Loucy (cell line): ENCODE data around the gene C1QTNF8.

ENCODE experiments used
- H2AFZ ChIP-seq: fragments of 200-600 bp; sonication (generic); 2 replicates; pipeline ENCODE4 v1.6.0; 2016; ENCODE audit warnings: antibody characterized with exemption, mild to moderate bottlenecking, low read length, moderate library complexity
- H3F3A ChIP-seq: fragments of 200-600 bp; 2 replicates; pipeline ENCODE4 v1.6.0; 2016; ENCODE audit warnings: antibody characterized with exemption, low read depth, mild to moderate bottlenecking
- H3K27me3 ChIP-seq: fragments of 200-600 bp; sonication (generic); 2 replicates; pipeline ENCODE4 v1.6.1; 2014; ENCODE audit warnings: low read length, mild to moderate bottlenecking; ENCODE audit not compliant: insufficient read depth, poor library complexity, severe bottlenecking
- H3K36me3 ChIP-seq: fragments of 200-600 bp; sonication (generic); 2 replicates; pipeline ENCODE4 v1.6.1; 2016; ENCODE audit warnings: low read length; ENCODE audit not compliant: insufficient read depth
- H3K4me1 ChIP-seq: fragments of 200-600 bp; sonication (generic); 2 replicates; pipeline ENCODE4 v1.5.1; 2014; ENCODE audit warnings: low read length, mild to moderate bottlenecking; ENCODE audit not compliant: insufficient read depth, poor library complexity, severe bottlenecking
- H3K4me2 ChIP-seq: fragments of 200-600 bp; sonication (generic); 2 replicates; pipeline ENCODE4 v1.6.0; 2014; ENCODE audit warnings: antibody characterized with exemption, low read length, low read depth, mild to moderate bottlenecking; ENCODE audit not compliant: poor library complexity, severe bottlenecking
- H3K4me3 ChIP-seq: fragments of 200-600 bp; sonication (generic); 2 replicates; pipeline ENCODE4 v1.5.1; 2014; ENCODE audit warnings: low read length, mild to moderate bottlenecking, mixed read lengths; ENCODE audit not compliant: poor library complexity, severe bottlenecking
- H3K79me2 ChIP-seq: fragments of 200-600 bp; sonication (generic); 2 replicates; pipeline ENCODE4 v1.6.1; 2014; ENCODE audit warnings: low read length; ENCODE audit not compliant: insufficient read depth
- H3K9ac ChIP-seq: fragments of 200-600 bp; sonication (generic); 2 replicates; pipeline ENCODE4 v1.6.0; 2014; ENCODE audit warnings: mild to moderate bottlenecking, low read depth, low read length, moderate library complexity; ENCODE audit not compliant: poor library complexity, severe bottlenecking
- H3K9me2 ChIP-seq: fragments of 200-600 bp; sonication (generic); replicated peaks from 2 replicates; pipeline ENCODE4 v1.6.1; 2016; ENCODE audit warnings: low read depth, low read length, mixed read lengths
- H3K9me3 ChIP-seq: fragments of 200-600 bp; sonication (generic); 2 replicates; pipeline ENCODE4 v1.6.1; 2014; ENCODE audit warnings: mild to moderate bottlenecking, antibody characterized with exemption, low read length, low read depth; ENCODE audit not compliant: insufficient read depth
- H4K20me1 ChIP-seq: fragments of 200-600 bp; sonication (generic); 2 replicates; pipeline ENCODE4 v1.6.0; 2014; ENCODE audit warnings: antibody characterized with exemption, low read length, mild to moderate bottlenecking; ENCODE audit not compliant: insufficient read depth, poor library complexity, severe bottlenecking
- EZH2phosphoT487 ChIP-seq: fragments of 200-600 bp; IDR thresholded peaks from 2 replicates; pipeline ENCODE4 v1.6.1; 2018; ENCODE audit warnings: antibody characterized with exemption, mild to moderate bottlenecking, moderate library complexity, borderline replicate concordance
- TF ChIP-seq, protein P1 (sequence below): fragments of 200-600 bp; sonication (generic); conservative IDR thresholded peaks from 2 replicates; pipeline ENCODE4 v1.5.1; 2014; ENCODE audit warnings: mild to moderate bottlenecking, antibody characterized with exemption, low read length

Gene C1QTNF8

DNA sequence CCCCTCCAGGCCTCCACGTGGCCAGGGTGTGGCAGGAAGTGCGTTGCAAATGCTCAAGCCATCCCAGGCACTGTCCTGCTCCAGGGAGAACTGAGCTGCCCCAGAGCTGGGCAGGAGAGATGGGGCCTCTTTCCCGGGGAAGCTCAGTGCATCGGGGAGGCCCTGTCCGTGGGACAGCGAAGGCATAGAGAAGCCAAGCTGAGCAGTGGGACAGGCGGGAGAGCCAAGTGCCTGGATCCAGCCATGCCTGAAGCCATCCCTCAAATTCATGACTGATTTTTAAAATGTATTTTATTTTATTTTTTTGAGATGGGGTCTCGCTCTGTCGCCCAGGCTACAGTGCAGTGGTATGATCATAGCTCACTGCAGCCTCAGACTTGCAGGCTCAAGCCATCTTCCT, 48.9 kb downstream of the C1QTNF8 start:
- H2AFZ ChIP-seq = no peak overlapping the region
- H4K20me1 ChIP-seq = no peaks in the 10 kb centered on the region
- H3K36me3 ChIP-seq = no peaks in the 10 kb centered on the region

DNA sequence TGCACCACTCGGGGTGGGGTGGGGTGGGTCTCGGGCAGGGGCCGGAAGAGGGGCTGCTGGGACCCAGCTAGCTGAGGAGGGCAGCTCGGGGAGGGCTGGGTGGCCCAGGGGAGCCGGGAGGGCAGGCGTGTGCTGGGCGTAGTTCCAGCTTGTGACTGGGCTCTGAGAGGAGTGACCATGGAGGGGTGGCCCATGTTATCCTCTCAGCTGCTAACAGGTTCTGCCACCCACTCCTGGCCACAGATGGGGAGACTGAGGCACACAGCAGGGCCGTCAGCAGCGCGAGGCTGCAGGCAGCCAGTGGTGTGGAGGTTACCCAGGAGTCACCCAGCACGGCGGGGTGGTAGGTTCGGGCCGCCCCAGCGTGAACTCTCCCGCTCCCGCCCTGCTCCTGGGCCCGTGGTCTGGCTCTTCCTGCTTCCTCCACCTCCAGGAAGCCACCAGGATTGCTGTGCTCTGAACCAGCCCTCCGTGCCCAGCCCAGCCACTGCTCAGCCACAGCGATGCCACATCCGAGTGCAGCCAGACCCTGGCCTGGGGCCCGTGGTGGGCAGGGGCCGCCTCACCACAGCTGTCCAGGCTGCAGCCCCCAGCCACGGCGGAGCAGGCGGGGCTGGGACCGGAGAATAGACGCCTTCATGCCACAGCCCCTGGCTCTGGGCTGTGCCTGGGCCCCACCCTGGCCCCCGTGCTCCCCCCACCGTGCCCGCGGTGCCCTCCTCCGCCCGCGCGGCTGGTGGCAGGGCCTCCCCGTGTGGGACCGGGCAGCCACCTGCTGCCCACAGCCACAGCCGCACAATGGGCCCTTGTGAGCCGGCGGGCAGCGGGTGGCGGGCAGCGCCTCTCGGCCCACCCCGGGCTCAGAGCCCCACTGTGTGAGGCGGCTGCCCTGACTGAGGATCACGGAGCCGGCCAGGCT, 49.8 kb downstream of the C1QTNF8 start:
- H2AFZ ChIP-seq = no peak overlapping the region
- H3F3A ChIP-seq = no peaks in the 10 kb centered on the region
- H3K4me2 ChIP-seq = no peak overlapping the region
- H3K9me2 ChIP-seq = no peaks in the 10 kb centered on the region
- H3K36me3 ChIP-seq = no peaks in the 10 kb centered on the region
- H3K9me3 ChIP-seq = no peaks in the 10 kb centered on the region
- no peaks in the 10 kb centered on the region for H3K4me1 ChIP-seq
- H3K4me3 ChIP-seq = no peak overlapping the region
- no peak overlapping the region for H3K9ac ChIP-seq
- no peaks in the 10 kb centered on the region for H3K79me2 ChIP-seq
- H4K20me1 ChIP-seq = no peaks in the 10 kb centered on the region
- TF ChIP-seq, protein P1, sequence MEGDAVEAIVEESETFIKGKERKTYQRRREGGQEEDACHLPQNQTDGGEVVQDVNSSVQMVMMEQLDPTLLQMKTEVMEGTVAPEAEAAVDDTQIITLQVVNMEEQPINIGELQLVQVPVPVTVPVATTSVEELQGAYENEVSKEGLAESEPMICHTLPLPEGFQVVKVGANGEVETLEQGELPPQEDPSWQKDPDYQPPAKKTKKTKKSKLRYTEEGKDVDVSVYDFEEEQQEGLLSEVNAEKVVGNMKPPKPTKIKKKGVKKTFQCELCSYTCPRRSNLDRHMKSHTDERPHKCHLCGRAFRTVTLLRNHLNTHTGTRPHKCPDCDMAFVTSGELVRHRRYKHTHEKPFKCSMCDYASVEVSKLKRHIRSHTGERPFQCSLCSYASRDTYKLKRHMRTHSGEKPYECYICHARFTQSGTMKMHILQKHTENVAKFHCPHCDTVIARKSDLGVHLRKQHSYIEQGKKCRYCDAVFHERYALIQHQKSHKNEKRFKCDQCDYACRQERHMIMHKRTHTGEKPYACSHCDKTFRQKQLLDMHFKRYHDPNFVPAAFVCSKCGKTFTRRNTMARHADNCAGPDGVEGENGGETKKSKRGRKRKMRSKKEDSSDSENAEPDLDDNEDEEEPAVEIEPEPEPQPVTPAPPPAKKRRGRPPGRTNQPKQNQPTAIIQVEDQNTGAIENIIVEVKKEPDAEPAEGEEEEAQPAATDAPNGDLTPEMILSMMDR = no peak
- TF ChIP-seq EZH2phosphoT487 = no peak
- no peaks in the 10 kb centered on the region for H3K27me3 ChIP-seq

More for the DNA sequence above, 48.9 kb downstream of the C1QTNF8 start:
- Histone ChIP-seq H3F3A (no peaks in the 10 kb centered on the region), H3K4me1 (no peaks in the 10 kb centered on the region), H3K79me2 (no peaks in the 10 kb centered on the region), H3K9me3 (no peaks in the 10 kb centered on the region), H3K9me2 (no peaks in the 10 kb centered on the region), H3K4me2 (no peak overlapping the region), H3K27me3 (no peaks in the 10 kb centered on the region), H3K9ac (no peak overlapping the region), H3K4me3 (no peak overlapping the region)
- no peak for TF ChIP-seq EZH2phosphoT487
- TF ChIP-seq, protein P1 = no peak

DNA sequence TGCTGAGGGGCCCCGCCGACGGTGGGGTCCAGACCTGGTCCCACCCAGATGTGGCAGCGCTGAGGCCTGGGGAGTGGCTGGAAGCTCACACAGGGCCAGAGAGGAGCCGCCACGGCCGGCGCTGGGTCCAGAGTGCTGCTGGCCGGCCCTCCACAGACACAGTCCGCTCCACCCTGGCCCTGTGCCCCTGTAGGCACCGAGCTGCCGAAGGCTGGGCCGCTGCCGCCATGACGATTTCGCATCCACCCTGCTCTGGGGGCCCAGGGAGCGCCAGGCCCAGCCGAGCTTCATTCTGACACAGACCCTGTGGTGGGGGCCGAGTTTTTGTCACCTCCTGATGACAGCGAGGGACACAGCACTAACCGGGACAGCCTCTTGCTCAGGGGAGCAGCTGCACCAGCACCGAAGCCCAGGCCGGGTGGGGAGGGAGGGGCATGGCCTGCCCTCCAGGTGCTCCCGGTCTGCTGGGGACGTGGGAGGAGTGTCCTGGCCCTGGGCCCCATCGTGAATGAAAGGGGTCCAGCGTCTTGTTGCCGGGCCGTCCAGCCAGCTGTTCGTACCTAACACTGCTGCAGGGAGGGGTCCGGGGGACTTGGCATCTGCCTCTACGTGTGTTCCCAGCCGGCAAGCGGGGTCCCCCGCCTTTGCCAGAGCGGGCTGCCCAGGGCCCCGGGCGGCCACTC, 50.6 kb downstream of the C1QTNF8 start:
- no peaks in the 10 kb centered on the region for H3K4me1 ChIP-seq
- TF ChIP-seq, protein P1 = no peak
- TF ChIP-seq EZH2phosphoT487 = no peak
- no peaks in the 10 kb centered on the region for H3F3A ChIP-seq
- H3K4me2 ChIP-seq = no peak overlapping the region
- no peaks in the 10 kb centered on the region for H3K9me2 ChIP-seq
- no peaks in the 10 kb centered on the region for H3K9me3 ChIP-seq
- H2AFZ ChIP-seq = no peak overlapping the region
- H3K79me2 ChIP-seq = no peaks in the 10 kb centered on the region
- no peak overlapping the region for H3K4me3 ChIP-seq
- no peaks in the 10 kb centered on the region for H3K36me3 ChIP-seq
- no peaks in the 10 kb centered on the region for H4K20me1 ChIP-seq
- H3K9ac ChIP-seq = no peak overlapping the region
- no peaks in the 10 kb centered on the region for H3K27me3 ChIP-seq
